HG03108 (cell line): ENCODE results near the gene MRPL54.

Experiments used
- ATAC-seq: cut with Tn5 transposase; IDR thresholded peaks from one replicate; pipeline ENCODE4 v1.9.1; 2021; ENCODE audit warnings: moderate library complexity; ENCODE audit not compliant: unreplicated experiment

MRPL54 gene

DNA sequence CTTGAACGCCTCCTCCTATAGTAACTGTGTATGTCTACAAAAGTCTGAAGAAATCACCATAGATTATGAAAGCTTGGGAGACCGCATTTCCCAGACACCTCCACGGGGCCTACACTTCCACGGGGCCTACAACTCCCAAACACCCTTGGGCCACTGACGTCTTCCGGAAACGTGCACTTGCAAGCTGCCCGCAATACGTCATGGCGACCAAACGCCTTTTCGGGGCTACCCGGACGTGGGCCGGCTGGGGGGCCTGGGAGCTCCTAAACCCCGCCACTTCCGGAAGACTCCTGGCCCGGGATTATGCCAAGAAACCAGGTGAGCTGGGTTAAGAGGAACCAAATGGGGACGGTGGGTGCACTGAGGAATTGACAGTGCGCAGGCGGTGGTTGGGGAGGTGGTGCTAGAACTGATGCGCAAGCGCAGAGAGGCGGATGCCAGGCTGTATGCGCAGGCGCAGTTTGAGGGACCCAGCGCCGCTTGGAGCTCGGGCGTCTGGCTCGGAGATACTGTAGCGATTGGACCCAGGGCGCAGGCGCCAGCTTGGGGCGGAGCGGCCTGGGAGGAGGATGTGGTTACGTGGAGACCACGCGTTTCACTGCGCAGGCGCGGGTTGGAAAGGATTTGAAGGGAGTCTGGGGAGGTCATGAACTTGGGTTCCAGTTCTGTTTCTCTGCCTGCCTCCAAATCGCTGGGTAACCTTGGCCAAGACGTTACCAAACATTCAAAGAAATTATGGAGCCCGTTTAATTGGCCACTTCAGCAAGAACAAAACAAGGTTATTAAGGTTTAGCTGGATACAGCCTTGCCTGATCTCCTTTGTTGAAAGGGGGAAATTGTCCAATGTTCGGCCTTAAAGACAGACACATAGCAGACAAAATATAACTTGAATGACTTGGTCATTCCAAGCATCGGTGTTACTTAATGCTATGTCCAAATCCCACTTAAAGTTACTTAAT lies at the start of gene MRPL54:
MRPL54 (plus strand) TSS at position 182 of the 959 bp plus-strand sequence; CDS start at position 201, 19 bp downstream.
- peak; percentile 72 for ATAC-seq

DNA sequence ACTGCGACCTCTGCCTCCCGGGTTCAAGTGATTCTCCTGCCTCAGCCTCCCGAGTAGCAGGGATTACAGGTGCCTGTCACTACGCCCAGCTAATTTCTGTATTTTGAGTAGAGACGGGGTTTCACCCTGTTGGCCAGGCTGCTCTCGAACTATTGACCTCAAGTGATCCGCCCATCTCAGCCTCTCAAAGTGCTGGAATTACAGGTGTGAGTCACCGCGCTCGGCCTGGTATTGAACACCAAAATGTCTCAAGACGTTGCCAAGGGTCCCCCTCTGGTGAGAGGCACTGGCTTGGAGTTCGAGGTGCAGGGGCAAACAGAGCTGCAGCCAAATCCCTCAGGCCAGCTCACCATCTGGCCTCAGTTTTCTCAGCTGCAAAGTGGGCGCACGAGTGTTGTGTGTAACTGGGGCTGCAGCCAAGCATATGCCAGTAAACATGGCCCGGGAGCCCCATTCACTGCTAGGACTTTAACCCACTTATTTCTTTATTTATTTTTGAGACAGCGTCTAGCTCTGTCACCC lies 46.3 kb upstream of the MRPL54 start:
- ATAC-seq, result no peak

- ATAC-seq, result no peak
Measured at GRCh38 chr19:3719868-3720267, 42.6 kb upstream of the MRPL54 start.

GRCh38 chr19:3720349-3720917 lies 42.0 kb upstream of the MRPL54 start:
- ATAC-seq, result no peak

DNA sequence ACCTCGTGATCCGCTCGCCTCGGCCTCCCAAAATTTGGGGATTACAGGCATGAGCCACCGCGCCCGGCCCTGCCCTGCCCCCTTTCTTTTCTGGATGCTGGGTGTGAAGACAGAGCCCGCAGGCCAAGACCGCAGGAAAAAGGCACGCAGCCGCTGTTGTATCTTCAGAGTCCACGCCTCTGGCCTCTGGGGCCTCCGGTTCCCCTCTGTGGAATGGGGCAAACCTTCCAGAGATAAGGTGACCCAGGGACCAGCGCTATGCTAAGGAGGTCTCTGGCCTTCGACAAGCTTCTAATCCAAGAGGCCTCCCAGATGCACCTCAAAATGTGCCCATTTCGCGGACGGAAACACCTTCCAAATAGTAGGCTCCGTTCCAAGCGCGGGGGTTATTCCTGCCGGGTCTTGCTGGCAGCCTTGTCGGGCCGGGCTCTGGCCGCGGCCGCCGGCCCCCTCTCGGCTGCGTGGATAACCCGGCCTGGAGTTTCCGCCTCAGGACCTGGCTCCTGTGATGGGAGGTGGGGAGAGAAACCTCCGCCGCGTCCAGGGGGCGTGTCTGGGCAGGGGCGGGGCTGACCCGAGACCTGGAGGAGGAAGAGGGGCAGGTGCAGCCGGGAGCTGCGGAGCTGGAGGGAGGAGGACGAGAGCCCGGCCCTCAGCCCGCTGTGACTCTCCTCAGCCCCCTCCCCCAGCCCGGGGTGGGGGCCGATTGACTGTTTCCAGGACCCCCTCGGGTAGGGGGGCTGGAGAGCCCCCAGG lies 41.2 kb upstream of the MRPL54 start:
- ATAC-seq, result no peak

DNA sequence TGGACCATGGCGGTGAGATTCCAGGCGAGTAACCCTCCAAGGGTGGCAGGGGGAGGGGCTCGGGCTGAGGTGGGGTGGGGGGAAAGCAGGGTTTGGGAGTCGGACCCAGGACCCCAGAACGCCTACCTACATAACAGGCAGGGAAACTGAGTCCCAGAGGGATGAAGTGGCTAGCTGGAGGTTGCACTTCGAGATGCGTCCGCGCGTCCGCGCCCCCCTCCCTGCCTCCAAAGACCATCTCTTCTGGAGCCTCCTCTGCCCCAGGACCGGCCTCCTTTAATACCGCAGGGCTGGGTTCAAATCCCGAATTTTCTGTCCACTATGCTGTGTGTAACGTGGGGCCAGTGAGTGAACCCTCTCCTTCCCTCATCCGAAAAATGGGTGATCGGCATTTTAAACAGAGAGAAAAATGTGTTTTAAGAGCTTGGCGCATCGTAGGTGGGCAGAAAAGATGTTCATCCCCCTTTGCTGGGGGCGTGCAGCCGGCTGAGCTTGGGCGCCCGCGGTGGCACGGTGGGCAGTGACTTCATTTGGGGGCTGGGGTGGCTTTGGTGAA lies 40.5 kb upstream of the MRPL54 start:
- no peak for ATAC-seq

- ATAC-seq, result no peak
Measured at GRCh38 chr19:3722443-3723109, 39.9 kb upstream of the MRPL54 start.

- ATAC-seq, result no peak
Measured at GRCh38 chr19:3723110-3723488, 39.4 kb upstream of the MRPL54 start.

DNA sequence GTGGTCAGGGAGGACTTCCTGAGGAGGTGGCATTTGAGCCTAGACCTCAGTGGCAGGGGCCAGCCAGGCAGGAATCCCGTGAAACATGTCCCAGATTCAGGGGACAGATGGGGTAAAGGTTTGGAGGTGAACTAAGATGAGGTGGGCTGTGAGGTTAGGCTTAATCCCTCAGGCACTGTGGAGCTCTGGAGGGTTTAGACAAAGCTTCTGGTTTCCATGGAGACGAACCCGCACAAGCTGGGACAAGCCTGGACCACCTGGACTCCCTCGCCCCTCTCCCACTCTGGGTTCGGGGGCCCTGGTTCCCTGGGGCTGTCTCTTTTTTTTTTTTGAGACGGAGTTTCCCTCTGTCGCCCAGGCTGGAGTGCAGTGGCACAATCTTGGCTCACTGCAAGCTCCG lies 38.6 kb upstream of the MRPL54 start:
- ATAC-seq, result no peak

GRCh38 chr19:3725121-3725520 lies 37.4 kb upstream of the MRPL54 start:
- no peak for ATAC-seq

GRCh38 chr19:3725640-3726310 lies 36.7 kb upstream of the MRPL54 start:
- no peak for ATAC-seq

DNA sequence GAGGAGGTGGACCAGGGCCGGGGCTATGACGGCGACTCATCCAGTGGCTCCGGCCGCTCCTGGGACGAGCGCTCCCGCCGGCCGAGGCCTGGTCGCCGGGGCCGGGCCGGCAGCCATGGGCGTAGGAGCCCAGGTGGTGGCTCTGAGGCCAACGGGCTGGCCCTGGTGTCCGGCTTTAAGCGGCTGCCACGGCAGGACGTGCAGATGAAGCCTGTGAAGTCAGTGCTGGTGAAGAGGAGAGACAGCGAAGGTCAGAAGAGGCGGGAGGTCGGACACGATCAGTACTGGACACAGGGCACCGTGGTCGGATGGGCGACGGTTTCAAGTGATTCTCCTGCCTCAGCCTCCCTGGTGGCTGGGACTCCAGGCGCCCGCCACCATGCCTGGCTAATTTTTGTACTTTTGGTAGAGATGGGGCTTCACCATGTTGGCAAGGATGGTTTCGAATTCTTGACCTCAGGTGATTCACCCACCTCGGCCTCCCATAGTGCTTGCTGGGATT lies 32.0 kb upstream of the MRPL54 start:
- no peak for ATAC-seq

- ATAC-seq, result no peak
Measured at GRCh38 chr19:3732108-3732507, 30.4 kb upstream of the MRPL54 start.

- no peak for ATAC-seq
Measured at GRCh38 chr19:3733549-3734309, 28.8 kb upstream of the MRPL54 start.

GRCh38 chr19:3734310-3734600 lies 28.2 kb upstream of the MRPL54 start:
- no peak for ATAC-seq

GRCh38 chr19:3736106-3736724 lies 26.3 kb upstream of the MRPL54 start:
- no peak for ATAC-seq

GRCh38 chr19:3737487-3738205 lies 24.8 kb upstream of the MRPL54 start:
- ATAC-seq, result no peak
